HepG2 (cell line): ENCODE data around the gene PITHD1. TPM values are rescaled to one million over a fixed set of nuclear protein-coding genes. Genes with fewer than 3 reads are reported as not detected.

Source experiments
- ARID2 ChIP-seq: sonication (generic); formaldehyde crosslinking; IDR thresholded peaks from 2 replicates; pipeline ENCODE4 v1.8.1; 2022; ENCODE audit warnings: mild to moderate bottlenecking, missing genetic modification reagents, borderline replicate concordance
- ATF1 ChIP-seq: IDR thresholded peaks from 2 replicates; pipeline ENCODE4 v1.6.1; 2016; ENCODE audit warnings: mild to moderate bottlenecking, control low read depth
- GPN1 ChIP-seq: sonication (generic); formaldehyde crosslinking; IDR thresholded peaks from 2 replicates; pipeline ENCODE4 v1.5.1; 2020; ENCODE audit warnings: missing genetic modification reagents, borderline replicate concordance
- HNRNPL ChIP-seq: fragments of 200-400 bp; formaldehyde crosslinking; IDR thresholded peaks from 2 replicates; pipeline ENCODE4 v1.6.1; 2017; ENCODE audit warnings: mild to moderate bottlenecking, low read depth, low read length
- HOXA3 ChIP-seq: sonication (generic); formaldehyde crosslinking; IDR thresholded peaks from 2 replicates; pipeline ENCODE4 v1.5.0; 2020; ENCODE audit warnings: missing genetic modification reagents
- KAT7 ChIP-seq: IDR thresholded peaks from 2 replicates; pipeline ENCODE4 v1.6.1; 2018; ENCODE audit warnings: borderline replicate concordance, missing compliant biosample characterization
- KIAA2018 ChIP-seq: sonication (generic); formaldehyde crosslinking; IDR thresholded peaks from 2 replicates; pipeline ENCODE4 v1.5.0; 2020; ENCODE audit warnings: mild to moderate bottlenecking, missing genetic modification reagents, borderline replicate concordance
- PAWR ChIP-seq: sonication (generic); formaldehyde crosslinking; IDR thresholded peaks from 2 replicates; pipeline ENCODE4 v1.4.0; 2020; ENCODE audit warnings: missing genetic modification reagents, mild to moderate bottlenecking, borderline replicate concordance
- RNF2 ChIP-seq: fragments of 450-650 bp; conservative IDR thresholded peaks from 2 replicates; pipeline ENCODE4 v1.6.1; 2016; ENCODE audit warnings: low read depth
- SRSF4 ChIP-seq: fragments of 200-400 bp; formaldehyde crosslinking; IDR thresholded peaks from one replicate; pipeline ENCODE4 v1.6.1; 2018; ENCODE audit warnings: mild to moderate bottlenecking, low read depth, low read length, moderate library complexity; ENCODE audit not compliant: poor library complexity, severe bottlenecking
- TOE1 ChIP-seq: sonication (generic); formaldehyde crosslinking; IDR thresholded peaks from 2 replicates; pipeline ENCODE4 v1.4.0; 2020; ENCODE audit warnings: mild to moderate bottlenecking, missing genetic modification reagents
- ZBTB26 ChIP-seq: IDR thresholded peaks from 2 replicates; pipeline ENCODE4 v1.6.1; 2016; ENCODE audit warnings: missing compliant biosample characterization, missing genetic modification reagents, borderline replicate concordance
- ZBTB7B ChIP-seq: sonication (generic); formaldehyde crosslinking; IDR thresholded peaks from 2 replicates; pipeline ENCODE4 v1.4.0; 2020; ENCODE audit warnings: missing genetic modification reagents
- ZNF282 ChIP-seq: fragments of 450-650 bp; IDR thresholded peaks from 2 replicates; pipeline ENCODE4 v1.6.1; 2018; ENCODE audit not compliant: partially characterized antibody
- ZNF792 ChIP-seq: IDR thresholded peaks from 2 replicates; pipeline ENCODE4 v1.6.1; 2016
- polyA plus RNA-seq, 8 experiments: library from polyadenylated mRNA; depleted of rRNA in 3 of 8; stranded (reverse) in 7 of 8; unstranded in 1 of 8; fragments of >200 nt; fragmentation: Illumina TruSeq in 4 of 8; extraction: Trizol in 4 of 8; gene quantifications; 2 replicates each; pipeline versions ENCODE4 v1.2.1 to v1.2.3, GENCODE V29; 2011 to 2016; ENCODE audit warnings: low read depth in 4 of 8, missing spikeins in 1 of 8, mixed read lengths in 1 of 8; ENCODE audit not compliant: insufficient read depth in 1 of 8
- total RNA-seq, 5 experiments: library from RNA; depleted of rRNA; stranded (reverse); fragments of >200 nt; fragmentation: Illumina TruSeq; extraction: Trizol; gene quantifications; 2 replicates each; pipeline ENCODE4 v1.2.3, GENCODE V29; 2016; ENCODE audit warnings: low read depth in 1 of 5
- TF ChIP-seq, protein P1 (sequence below): sonication (generic); formaldehyde crosslinking; IDR thresholded peaks from 2 replicates; pipeline ENCODE4 v1.5.0; 2020; ENCODE audit warnings: mild to moderate bottlenecking, missing genetic modification reagents
- TF ChIP-seq, protein P2 (sequence below): sonication (generic); formaldehyde crosslinking; IDR thresholded peaks from 2 replicates; pipeline ENCODE4 v1.4.0; 2020; ENCODE audit warnings: missing genetic modification reagents, mild to moderate bottlenecking, borderline replicate concordance

PITHD1 gene
- total and polyA plus RNA-seq, 2 of the 13 experiments (the other 11 are each of a cell fraction or from before 2014, with no cell fraction given): 28.0 to 37.3 TPM

DNA sequence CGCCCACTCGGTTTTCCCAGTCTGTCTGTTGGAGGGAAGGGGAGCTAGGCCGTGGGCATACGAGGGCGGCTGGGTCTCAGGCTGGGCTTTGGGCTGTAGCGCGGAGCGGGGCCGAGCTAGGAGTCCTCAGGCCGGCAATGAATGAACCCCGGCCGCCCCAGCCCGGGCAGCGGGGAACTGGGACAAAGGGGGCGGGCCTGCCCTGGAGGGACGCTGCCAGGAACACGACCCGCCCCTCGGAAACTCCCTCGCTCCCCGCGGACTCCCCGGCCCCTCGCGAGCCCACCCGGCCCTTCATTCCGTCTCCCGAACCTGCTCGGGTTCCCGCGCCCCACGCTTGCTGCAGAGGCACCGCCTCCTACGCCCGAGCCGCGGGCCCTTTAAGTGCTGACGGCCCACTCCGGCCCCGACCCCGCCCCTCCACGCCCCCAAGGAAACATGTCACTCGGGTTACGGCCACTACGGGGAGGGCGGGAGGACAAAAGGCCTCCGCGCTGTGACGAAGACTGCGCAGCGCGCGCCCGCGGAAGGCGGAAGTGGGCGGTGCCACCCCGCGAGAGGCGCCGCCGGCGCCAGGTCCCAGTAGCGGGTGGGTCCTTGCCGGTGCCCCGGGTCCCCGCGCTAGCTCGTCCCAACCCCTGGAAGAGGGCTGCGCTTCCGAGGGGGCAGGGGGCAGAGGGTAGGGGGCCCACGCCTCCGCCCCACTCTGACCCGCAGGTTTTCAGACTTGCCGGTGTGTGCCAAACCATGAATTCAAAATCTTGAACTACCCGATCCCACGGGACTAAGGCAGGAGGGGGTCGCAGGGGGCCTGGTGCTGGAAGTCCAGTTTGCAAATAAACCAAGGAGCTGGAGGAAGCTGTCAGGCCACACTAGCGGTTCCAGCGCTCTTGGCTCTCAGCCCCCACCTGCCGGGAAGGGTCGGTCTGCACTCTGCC is 22.5 kb downstream of the PITHD1 start, which contains the start of gene GALE (continued):
- TF ChIP-seq ATF1 (peak; percentile 76), ARID2 (no peak), GPN1 (CRISPR knock-in tag) (0 out of 2 replicates have a peak, but pooled peaks have one; percentile 10), ZBTB26 (CRISPR knock-in tag) (no peak), RNF2 (no peak), PAWR (no peak), SRSF4 (no peak), TOE1 (CRISPR knock-in tag) (no peak), HOXA3 (CRISPR knock-in tag) (peak; percentile 76), ZNF792 (CRISPR knock-in tag) (no peak; the same call in 1 of the 2 replicates), ZNF282 (no peak), ZBTB7B (CRISPR knock-in tag) (no peak), KAT7 (CRISPR knock-in tag) (no peak), HNRNPL (no peak), KIAA2018 (no peak; the same call in 1 of the 2 replicates)
- TF ChIP-seq, protein P1, sequence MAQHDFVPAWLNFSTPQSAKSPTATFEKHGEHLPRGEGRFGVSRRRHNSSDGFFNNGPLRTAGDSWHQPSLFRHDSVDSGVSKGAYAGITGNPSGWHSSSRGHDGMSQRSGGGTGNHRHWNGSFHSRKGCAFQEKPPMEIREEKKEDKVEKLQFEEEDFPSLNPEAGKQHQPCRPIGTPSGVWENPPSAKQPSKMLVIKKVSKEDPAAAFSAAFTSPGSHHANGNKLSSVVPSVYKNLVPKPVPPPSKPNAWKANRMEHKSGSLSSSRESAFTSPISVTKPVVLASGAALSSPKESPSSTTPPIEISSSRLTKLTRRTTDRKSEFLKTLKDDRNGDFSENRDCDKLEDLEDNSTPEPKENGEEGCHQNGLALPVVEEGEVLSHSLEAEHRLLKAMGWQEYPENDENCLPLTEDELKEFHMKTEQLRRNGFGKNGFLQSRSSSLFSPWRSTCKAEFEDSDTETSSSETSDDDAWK (CRISPR knock-in tag): no peak
- TF ChIP-seq, protein P2, sequence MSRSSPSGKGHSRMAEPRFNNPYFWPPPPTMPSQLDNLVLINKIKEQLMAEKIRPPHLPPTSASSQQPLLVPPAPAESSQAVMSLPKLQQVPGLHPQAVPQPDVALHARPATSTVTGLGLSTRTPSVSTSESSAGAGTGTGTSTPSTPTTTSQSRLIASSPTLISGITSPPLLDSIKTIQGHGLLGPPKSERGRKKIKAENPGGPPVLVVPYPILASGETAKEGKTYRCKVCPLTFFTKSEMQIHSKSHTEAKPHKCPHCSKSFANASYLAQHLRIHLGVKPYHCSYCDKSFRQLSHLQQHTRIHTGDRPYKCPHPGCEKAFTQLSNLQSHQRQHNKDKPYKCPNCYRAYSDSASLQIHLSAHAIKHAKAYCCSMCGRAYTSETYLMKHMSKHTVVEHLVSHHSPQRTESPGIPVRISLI (CRISPR knock-in tag): no peak
